OCI-LY3 (cell line): ENCODE results near the gene METTL1.

Experiments used
- CTCF ChIP-seq: fragments of 200-600, 300-600 bp; sonication (generic); IDR thresholded peaks from 2 replicates; pipeline ENCODE4 v1.5.1; 2014; ENCODE audit warnings: antibody characterized with exemption, low read length, low read depth
- EZH2phosphoT487 ChIP-seq: fragments of 200-600 bp; shearing (Covaris generic); IDR thresholded peaks from 2 replicates; pipeline ENCODE4 v1.6.1; 2018; ENCODE audit warnings: antibody characterized with exemption, mixed run types, low read depth

- no peak for TF ChIP-seq CTCF
- TF ChIP-seq EZH2phosphoT487: no peak
These were observed 38.9 kb downstream of the METTL1 start for GRCh38 chr12:57732726-57733593.
